BLaER1 (cell line): ENCODE results near the gene GXYLT2.

Source experiments
- H3K27ac ChIP-seq: shearing (Covaris generic); formaldehyde crosslinking; 2 replicates; pipeline ENCODE4 v1.8.1; 2022
- H3K27me3 ChIP-seq: shearing (Covaris generic); formaldehyde crosslinking; 2 replicates; pipeline ENCODE4 v1.8.1; 2022
- H3K36me3 ChIP-seq: shearing (Covaris generic); formaldehyde crosslinking; 2 replicates; pipeline ENCODE4 v1.8.1; 2022
- H3K4me1 ChIP-seq: shearing (Covaris generic); formaldehyde crosslinking; 2 replicates; pipeline ENCODE4 v1.8.1; 2022
- H3K4me2 ChIP-seq: shearing (Covaris generic); formaldehyde crosslinking; 2 replicates; pipeline ENCODE4 v1.8.1; 2022
- H3K4me3 ChIP-seq: shearing (Covaris generic); formaldehyde crosslinking; 2 replicates; pipeline ENCODE4 v1.8.1; 2022
- H3K9ac ChIP-seq: shearing (Covaris generic); formaldehyde crosslinking; 2 replicates; pipeline ENCODE4 v1.8.1; 2022
- H3K9me3 ChIP-seq: shearing (Covaris generic); formaldehyde crosslinking; 2 replicates; pipeline ENCODE4 v1.8.1; 2022
- H4K20me1 ChIP-seq: shearing (Covaris generic); formaldehyde crosslinking; 2 replicates; pipeline ENCODE4 v1.8.1; 2022
- Cebpa-rat ChIP-seq: shearing (Covaris generic); IDR thresholded peaks from 2 replicates; pipeline ENCODE4 v1.8.1; 2022

Gene GXYLT2

DNA sequence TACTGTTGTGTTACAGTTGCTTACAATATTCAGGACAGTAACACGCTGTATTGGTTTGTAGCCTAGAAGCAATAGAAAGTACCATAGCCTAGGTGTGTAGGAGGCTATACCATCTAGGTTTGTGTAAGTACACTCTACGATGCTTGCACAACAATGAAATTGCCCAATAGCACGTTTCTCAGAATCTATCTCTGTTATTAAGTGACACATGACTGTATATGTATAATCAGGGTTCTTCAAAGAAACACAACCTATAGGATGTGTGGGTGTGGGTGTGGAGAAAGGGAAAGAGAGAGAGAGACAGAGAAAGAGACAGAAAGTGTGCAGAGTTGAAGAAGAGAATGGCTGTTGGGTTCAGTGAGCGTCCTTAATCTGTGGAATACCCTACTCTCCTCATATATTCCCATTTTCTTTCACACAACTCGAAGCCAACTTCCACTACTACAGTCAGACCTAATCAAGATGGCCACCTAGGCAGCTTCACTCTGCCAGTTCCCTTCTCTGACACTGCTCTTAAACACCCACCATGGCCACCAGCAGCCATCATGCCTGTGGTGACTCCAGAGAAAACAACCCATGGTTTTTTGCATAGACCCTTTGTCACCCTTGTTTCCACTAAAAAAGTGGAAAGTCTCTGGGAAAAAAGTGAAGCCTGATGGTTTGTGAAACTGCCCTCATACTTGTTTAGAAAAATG is 103.0 kb downstream of the GXYLT2 start:
- Histone ChIP-seq H3K36me3 (no peaks in the 10 kb centered on the region), H3K27ac (no peak overlapping the region), H4K20me1 (no peaks in the 10 kb centered on the region), H3K27me3 (no peaks in the 10 kb centered on the region), H3K9me3 (peaks cover 8% of the 10 kb centered on the region), H3K9ac (no peak overlapping the region), H3K4me1 (no peaks in the 10 kb centered on the region), H3K4me2 (no peak overlapping the region), H3K4me3 (no peak overlapping the region)
- no peak for TF ChIP-seq Cebpa-rat

GRCh38 chr3:72991522-72991921 is 103.7 kb downstream of the GXYLT2 start:
- TF ChIP-seq Cebpa-rat, result no peak
- Histone ChIP-seq H3K4me2 (no peak overlapping the region), H3K9ac (no peak overlapping the region), H3K27ac (no peak overlapping the region), H3K9me3 (0 out of 2 replicates have a peak, but pooled peaks cover under 1% of the 10 kb centered on the region), H3K36me3 (no peaks in the 10 kb centered on the region), H3K27me3 (no peaks in the 10 kb centered on the region), H4K20me1 (no peaks in the 10 kb centered on the region), H3K4me3 (no peak overlapping the region), H3K4me1 (peaks cover 5% of the 10 kb centered on the region)

- Histone ChIP-seq H3K4me3 (no peak overlapping the region), H3K4me2 (no peak overlapping the region), H3K9ac (no peak overlapping the region), H3K27ac (no peak overlapping the region), H3K9me3 (no peaks in the 10 kb centered on the region), H3K4me1 (peaks cover 10% of the 10 kb centered on the region), H3K36me3 (peaks cover 2% of the 10 kb centered on the region; the same call in 1 of the 2 replicates), H3K27me3 (no peaks in the 10 kb centered on the region), H4K20me1 (peaks cover 11% of the 10 kb centered on the region)
- no peak for TF ChIP-seq Cebpa-rat
Measured at GRCh38 chr3:72993391-72993790, 105.5 kb downstream of the GXYLT2 start.

GRCh38 chr3:72995337-72995736 is 107.5 kb downstream of the GXYLT2 start:
- H3K27ac ChIP-seq, result no peak overlapping the region
- H3K36me3 ChIP-seq, result peaks cover 21% of the 10 kb centered on the region
- no peaks in the 10 kb centered on the region for H3K27me3 ChIP-seq
- peaks cover 30% of the 10 kb centered on the region for H3K4me1 ChIP-seq
- H3K4me3 ChIP-seq, result no peak overlapping the region
- H3K9ac ChIP-seq, result no peak overlapping the region
- no peak for TF ChIP-seq Cebpa-rat
- no peak overlapping the region for H3K4me2 ChIP-seq
- peaks cover 30% of the 10 kb centered on the region for H4K20me1 ChIP-seq
- no peaks in the 10 kb centered on the region for H3K9me3 ChIP-seq

GRCh38 chr3:72996121-72996472 is 108.3 kb downstream of the GXYLT2 start:
- Histone ChIP-seq H4K20me1 (peaks cover 38% of the 10 kb centered on the region), H3K27ac (peak overlapping the region; percentile 98), H3K36me3 (peaks cover 29% of the 10 kb centered on the region), H3K4me3 (peak overlapping the region; percentile 94), H3K27me3 (no peaks in the 10 kb centered on the region), H3K9me3 (no peaks in the 10 kb centered on the region), H3K4me1 (peaks cover 37% of the 10 kb centered on the region), H3K4me2 (peak overlapping the region; percentile 72), H3K9ac (peak overlapping the region; percentile 98)
- TF ChIP-seq Cebpa-rat, result no peak

DNA sequence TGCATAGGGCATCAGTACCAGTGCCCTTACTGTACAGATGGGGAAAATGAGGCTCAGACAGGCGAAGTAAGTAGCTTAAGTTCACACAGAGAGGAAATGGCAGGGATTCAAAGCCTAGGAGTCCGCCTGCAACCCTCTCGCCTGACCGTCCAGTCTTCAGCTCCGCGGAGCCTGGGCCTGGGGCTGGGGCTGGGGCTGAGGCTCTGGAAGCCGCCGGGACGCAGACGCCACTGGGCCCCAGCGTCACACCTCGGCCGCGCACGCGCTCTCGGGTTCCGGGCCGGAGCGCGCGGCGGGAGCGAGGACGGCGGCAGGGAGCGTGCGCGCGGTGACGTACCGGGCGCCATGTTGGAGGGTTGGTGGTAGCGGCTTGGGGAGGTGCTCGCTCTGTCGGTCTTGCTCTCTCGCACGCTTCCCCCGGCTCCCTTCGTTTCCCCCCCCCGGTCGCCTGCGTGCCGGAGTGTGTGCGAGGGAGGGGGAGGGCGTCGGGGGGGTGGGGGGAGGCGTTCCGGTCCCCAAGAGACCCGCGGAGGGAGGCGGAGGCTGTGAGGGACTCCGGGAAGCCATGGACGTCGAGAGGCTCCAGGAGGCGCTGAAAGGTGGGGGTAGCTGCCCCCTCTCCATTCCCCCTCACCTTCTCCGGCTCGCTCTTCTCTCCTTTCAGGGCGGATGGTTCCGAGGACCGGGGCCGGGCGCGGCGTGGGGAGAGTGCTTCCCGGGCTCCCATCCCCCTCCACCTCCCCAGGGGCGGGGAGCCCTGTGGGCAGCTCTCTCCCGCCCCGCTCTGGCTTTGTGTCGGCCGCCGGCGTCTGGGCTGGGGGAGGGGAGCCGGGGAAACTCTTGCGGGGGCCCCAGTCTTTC is 108.9 kb downstream of the GXYLT2 start, which contains the start of gene PPP4R2:
Gene PPP4R2, plus strand, starts transcription at position 339 of the 861 bp plus-strand sequence. Its CDS starts 227 bp downstream, at position 566.
- peak within 1 kb of the TSS; percentile 89 for H3K4me2 ChIP-seq
- peak within 1 kb of the TSS; percentile 94 for H3K4me3 ChIP-seq
- peak within 1 kb of the TSS; percentile 98 for H3K9ac ChIP-seq
- H3K36me3 ChIP-seq, result peaks cover 35% of the 10 kb centered on the region
- H3K9me3 ChIP-seq, result no peaks in the 10 kb centered on the region
- TF ChIP-seq Cebpa-rat, result no peak
- peak within 1 kb of the TSS; percentile 98 for H3K27ac ChIP-seq
- peaks cover 44% of the 10 kb centered on the region for H4K20me1 ChIP-seq
- H3K27me3 ChIP-seq, result no peaks in the 10 kb centered on the region
- H3K4me1 ChIP-seq, result peaks cover 43% of the 10 kb centered on the region

DNA sequence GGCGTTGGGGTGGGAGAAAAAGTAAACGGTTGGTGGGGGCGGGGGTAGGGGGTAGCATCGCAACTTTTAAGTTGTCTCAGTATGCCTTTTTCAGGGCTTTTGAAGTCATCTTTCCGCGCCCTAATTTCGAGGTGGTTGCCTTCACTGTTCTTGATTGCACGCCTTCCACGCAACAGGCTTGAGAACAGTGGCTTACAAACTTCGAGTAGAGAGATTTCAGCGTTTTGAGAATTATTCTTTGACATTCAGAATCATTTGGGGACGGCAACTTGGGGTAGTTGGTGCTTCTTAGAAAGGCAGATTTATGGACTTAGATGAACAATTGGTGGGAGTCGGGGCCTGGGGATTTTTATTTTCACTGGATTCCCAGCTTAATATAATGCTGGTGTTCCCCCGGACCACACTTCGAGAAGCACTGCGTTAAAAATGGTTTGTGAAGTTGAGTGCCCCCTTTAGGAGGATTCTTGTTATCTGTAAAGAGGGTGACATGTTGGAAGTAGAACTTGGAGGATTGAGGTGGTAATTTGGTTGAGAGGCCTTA is 109.6 kb downstream of the GXYLT2 start:
- Histone ChIP-seq H4K20me1 (peaks cover 52% of the 10 kb centered on the region), H3K9ac (peak overlapping the region; percentile 98)

DNA sequence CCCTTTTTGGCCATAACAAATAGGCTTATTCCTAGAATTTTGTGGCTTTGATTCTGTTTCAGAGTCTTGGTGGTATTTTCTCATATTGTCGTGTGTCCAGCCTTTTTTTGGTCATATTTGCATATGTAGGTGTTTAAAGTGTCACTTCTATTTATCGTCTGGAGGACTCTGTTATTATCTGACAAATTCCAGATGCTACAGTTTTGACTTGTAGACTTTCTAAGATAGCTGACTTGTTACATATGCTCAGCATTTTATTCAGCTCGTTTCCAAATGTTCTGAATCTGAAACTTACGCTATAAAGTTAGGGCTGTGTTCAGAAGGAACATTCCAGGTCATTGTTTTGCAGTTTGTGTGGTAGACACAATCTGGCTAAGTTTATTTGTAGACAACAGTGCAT is 110.6 kb downstream of the GXYLT2 start:
- H3K9ac ChIP-seq, result peak overlapping the region; percentile 98; the same call in 1 of the 2 replicates
- TF ChIP-seq Cebpa-rat, result no peak
- peaks cover 46% of the 10 kb centered on the region for H3K4me1 ChIP-seq
- no peaks in the 10 kb centered on the region for H3K9me3 ChIP-seq
- no peak overlapping the region for H3K27ac ChIP-seq
- H3K4me2 ChIP-seq, result peak overlapping the region; percentile 89
- H3K27me3 ChIP-seq, result no peaks in the 10 kb centered on the region
- H3K36me3 ChIP-seq, result peaks cover 53% of the 10 kb centered on the region
- H3K4me3 ChIP-seq, result peak overlapping the region; percentile 94
- peaks cover 61% of the 10 kb centered on the region for H4K20me1 ChIP-seq

More for the DNA sequence above, 109.6 kb downstream of the GXYLT2 start:
- Histone ChIP-seq H3K9me3 (no peaks in the 10 kb centered on the region), H3K27ac (peak overlapping the region; percentile 98), H3K4me3 (peak overlapping the region; percentile 94), H3K4me1 (peaks cover 46% of the 10 kb centered on the region), H3K4me2 (peak overlapping the region; percentile 89), H3K27me3 (no peaks in the 10 kb centered on the region), H3K36me3 (peaks cover 43% of the 10 kb centered on the region)
- TF ChIP-seq Cebpa-rat, result no peak

GRCh38 chr3:72999951-73000350 is 112.1 kb downstream of the GXYLT2 start:
- Histone ChIP-seq H3K36me3 (peaks cover 67% of the 10 kb centered on the region), H3K4me1 (peaks cover 46% of the 10 kb centered on the region), H3K27ac (no peak overlapping the region), H3K4me2 (peak overlapping the region; percentile 89), H3K4me3 (peak overlapping the region; percentile 94; the same call in 1 of the 2 replicates), H3K9me3 (no peaks in the 10 kb centered on the region), H3K9ac (no peak overlapping the region), H3K27me3 (no peaks in the 10 kb centered on the region), H4K20me1 (peaks cover 76% of the 10 kb centered on the region)
- TF ChIP-seq Cebpa-rat, result no peak
